Ecto neural progenitor cell (in vitro differentiated cells): ENCODE results near the gene MREG.

Source experiments
- DNase-seq: peaks from one replicate; pipeline ENCODE4 v3.0.0-alpha.2; 2018; ENCODE audit warnings: low spot score

The MREG gene

GRCh38 chr2:215918901-215919599 is 94.3 kb downstream of the MREG start:
- no peak for DNase-seq

- DNase-seq: no peak
These were observed 95.3 kb downstream of the MREG start for GRCh38 chr2:215917953-215918620.

GRCh38 chr2:215915441-215915840 is 97.9 kb downstream of the MREG start:
- no peak for DNase-seq

DNA sequence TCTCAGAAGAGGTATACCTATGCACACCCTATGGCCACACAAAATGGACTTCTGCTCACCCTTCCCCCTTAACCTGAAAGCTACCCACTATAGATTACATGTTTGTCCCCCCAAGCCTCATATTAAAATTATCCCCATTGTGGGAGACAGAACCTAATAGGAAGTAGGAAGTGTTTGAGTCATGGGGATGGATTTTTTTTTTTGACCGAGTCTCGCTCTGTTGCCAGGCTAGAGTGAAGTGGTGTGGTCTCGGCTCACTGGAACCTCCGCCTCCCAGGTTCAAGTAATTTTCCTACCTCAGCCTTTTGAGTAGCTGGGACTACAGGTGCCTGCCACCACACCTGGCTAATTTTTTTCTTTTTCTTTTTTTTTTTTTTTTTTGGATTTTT is 98.6 kb downstream of the MREG start:
- no peak for DNase-seq

GRCh38 chr2:215914054-215914776 is 99.1 kb downstream of the MREG start:
- no peak for DNase-seq

GRCh38 chr2:215912299-215912842 is 101.0 kb downstream of the MREG start:
- DNase-seq: no peak

- no peak for DNase-seq
These were observed 101.9 kb downstream of the MREG start for GRCh38 chr2:215911301-215912085.

DNA sequence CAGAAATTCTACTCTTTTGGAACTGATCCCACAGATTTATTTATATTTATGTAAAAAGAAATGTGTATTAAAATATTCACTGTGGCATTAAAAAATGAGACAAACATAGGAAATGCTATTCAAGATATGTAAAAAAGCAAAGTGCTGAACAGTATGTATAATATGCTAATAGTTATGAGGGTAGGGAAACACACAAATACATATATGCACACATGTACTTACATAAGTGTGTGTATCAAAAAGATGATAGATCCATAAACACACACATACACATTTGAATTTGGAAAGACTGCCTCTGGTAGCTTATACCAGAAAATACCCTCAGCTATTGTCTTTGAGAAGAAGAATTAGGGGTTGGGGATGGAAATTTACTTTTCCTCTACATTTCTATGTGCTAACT is 103.2 kb downstream of the MREG start:
- DNase-seq: no peak

DNA sequence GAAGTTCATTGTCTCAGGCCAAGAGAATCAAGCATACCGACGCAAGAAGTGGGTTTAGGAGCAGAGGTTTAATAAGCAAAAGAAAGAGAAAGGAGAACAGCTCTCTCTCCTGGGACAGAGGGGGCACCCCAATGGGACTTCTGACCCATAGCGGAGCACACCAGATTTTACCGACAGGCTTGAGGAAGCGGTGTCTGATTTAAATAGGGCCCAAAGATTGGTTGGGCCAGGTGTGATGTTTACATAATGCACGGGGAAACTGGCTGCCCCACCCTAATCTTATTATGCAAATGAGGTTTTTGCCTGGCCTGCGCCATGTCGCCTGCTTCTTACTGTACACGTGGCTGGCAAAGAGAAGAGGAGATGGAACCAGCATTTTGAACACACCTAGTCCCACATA is 106.2 kb downstream of the MREG start:
- DNase-seq: no peak

DNA sequence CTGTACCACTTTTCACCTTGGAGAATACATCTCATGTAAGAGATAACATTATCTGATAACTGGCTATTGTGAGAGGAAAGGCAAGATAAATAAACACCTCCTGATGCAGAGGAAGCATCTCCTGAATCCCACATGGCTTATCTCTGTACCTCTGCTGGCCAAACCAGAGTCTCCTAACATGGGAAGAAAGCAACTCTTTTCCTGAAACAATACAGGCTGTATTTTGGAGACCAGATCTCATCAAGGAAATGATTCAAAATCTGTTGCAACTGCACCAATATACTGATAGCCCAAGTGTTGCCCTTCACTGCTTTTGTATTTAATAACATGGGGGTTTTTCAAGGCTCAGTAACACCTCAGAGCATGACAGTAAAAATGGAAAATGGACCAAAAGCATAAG is 106.9 kb downstream of the MREG start:
- no peak for DNase-seq

- no peak for DNase-seq
These were observed 107.7 kb downstream of the MREG start for GRCh38 chr2:215905691-215906090.

DNA sequence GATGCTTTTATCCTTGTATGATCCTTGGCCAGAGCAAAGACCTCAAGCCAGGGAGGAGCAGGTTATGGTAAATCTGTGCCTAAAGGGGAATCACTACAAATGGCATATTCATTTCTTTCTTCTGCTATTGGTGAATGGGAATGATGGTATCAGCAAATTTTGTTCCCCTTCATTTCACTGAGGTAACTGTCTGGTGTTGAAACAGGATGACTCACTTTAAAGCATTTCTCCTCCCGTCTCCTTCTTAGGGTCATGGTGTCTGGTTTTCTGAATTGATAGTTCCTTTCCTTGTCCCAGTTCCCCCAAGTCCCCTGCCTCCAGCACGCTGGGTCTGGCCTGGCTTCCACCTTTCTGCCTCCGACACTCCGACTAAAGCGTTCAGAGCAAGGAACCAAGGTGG is 109.2 kb downstream of the MREG start:
- DNase-seq: no peak

- no peak for DNase-seq
These were observed 110.1 kb downstream of the MREG start for GRCh38 chr2:215903203-215903602.

DNA sequence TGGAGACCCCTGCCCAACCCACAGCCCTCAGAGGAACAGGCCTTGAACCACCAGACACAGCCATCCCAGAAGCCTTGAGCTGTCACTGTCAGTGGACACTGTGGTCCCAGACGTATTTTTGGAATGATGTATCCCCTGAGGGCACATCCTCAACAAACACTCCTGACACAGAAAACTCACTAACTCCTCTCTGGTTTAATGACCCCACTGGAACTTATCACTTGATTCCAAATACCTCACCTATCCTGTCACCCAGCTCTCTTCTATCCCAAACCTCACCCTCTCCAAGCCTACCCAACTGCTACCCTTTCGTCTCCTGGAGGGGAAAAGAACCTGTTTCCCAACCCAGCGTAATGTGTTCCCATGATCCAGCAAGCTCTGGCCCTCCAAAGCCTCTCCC is 111.6 kb downstream of the MREG start:
- DNase-seq: no peak

DNA sequence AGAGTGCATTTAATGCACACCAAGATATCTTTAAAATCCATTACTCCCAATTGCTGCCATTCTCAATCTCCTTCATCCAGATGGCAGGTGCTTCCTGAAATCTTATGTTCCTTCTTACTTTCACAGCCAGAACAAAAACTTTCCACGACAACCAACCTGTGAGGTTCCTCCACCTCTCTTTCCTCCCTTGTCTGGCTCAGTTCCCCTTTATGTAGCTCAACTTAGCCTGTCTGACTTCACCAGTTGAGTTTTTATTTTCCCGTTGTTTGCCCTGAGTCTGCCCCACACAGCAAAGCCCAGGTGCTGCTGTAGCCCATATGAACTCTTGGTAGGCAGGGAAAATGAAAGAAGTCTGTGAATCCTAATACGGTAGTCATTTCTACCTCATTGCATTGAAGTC is 112.5 kb downstream of the MREG start:
- DNase-seq: no peak

DNA sequence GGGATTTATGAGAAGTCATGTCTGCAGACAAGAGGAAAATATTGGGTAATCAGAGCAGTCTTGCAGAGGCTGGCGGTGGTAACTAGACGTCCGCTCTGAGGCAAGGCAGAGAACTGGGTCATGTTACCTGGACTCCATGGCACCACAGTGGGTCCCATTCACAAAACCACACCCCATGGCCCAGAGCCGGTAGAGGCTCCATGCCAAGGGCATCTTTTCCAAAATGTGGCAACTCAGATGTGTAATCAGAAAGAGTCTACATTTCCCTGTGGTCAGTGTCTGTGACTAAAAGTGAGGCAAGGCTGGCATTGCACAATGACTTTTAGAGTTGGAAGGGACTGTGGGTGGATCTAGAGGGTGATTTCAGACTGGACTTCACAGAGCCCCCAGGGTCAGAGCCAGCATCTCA is 113.1 kb downstream of the MREG start:
- DNase-seq: no peak

DNA sequence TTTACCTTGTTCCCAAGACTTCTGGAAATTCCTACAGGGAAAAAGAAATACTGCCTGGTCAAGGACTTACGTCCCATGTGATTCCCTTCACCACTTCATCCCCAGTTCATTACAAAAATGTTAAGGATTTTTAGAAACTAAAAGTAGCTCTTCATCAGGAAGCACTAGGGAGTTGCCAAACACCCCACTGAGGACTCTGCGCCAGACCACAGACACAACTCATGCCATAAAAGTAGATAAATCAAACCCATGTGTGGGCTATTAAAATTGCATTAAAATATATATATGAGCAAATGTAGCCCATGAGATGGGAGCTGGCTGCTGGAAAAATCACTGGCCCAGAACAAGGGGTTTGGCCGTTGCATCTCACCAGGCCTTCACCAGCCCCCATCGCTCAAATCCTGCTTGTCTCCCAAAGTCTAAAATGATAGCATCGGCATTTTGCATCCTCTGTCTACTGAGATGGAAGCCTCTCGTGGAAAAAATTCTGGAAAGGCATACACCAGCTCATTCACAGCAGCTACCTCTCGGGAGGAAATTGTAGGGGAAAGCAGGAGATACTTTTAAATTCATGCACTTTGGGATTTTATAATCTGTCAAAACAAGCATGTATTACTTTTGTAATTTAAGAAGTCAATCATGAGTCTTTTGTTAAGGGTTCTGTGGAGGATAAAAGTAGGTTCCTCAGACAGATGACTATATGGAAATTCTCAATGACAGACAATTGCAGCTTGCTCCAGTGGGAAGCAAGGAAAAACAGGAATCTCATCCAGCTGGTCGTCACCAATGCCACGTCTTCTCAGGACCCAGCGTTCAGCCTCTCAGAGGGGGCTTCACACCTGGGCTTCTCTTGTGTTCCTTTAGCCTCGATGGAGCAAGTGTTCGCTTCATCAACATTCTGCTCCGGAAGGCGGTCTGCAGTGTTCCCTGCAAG is 113.9 kb downstream of the MREG start:
- DNase-seq: no peak

- no peak for DNase-seq
These were observed 115.0 kb downstream of the MREG start for GRCh38 chr2:215898363-215898762.

DNA sequence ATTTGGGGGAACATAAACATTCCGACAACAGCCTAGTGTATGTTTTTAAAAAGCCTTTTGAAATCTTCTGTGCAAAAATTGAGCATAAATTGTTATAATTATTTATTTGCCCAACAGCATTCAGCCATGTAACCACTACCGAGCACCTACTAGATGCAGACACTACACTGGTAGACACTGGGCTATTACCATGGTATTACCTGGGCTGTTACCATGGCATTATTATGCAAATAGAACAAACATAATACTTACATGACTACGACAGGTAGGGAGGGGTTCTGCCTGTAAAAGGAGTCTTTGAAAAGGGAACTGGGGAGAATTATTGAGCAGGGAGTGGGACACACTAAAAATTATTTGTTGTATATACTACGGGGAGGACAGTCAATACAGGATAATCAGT is 116.4 kb downstream of the MREG start:
- no peak for DNase-seq

- DNase-seq: no peak
These were observed 118.0 kb downstream of the MREG start for GRCh38 chr2:215895330-215895729.
